Measurements from ENCODE around the gene COPS2. TPM values are rescaled to one million over a fixed set of nuclear protein-coding genes. Genes with fewer than 3 reads are reported as not detected.

Gene COPS2
- total RNA-seq, 6 experiments from 2014 or later = 23.1 to 38.9 (median 29.5) TPM

DNA sequence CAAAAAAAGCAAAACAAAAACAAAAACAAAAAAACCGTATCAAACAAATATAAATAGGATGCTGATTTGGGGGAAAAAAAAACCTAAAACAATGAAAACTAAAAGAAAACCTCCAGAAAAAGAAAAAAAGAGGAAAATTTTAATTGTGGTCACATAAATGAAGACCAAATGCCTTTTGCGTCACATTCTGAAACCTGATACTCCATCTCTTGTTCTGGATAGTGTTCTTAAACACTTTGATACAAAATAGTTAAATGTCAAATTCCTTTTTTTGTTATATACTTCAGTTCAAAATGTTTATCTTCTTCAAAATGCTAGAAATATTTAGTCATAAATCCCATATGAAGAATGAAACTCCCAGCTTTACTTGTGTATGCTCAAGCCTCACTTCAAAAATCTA lies 31.0 kb downstream of the COPS2 start:
- no peak overlapping the region for H3K4me3 ChIP-seq
- no peak for TF ChIP-seq POLR2A (IDR thresholded peaks at IDR 0.05)
- TF ChIP-seq, protein P1, sequence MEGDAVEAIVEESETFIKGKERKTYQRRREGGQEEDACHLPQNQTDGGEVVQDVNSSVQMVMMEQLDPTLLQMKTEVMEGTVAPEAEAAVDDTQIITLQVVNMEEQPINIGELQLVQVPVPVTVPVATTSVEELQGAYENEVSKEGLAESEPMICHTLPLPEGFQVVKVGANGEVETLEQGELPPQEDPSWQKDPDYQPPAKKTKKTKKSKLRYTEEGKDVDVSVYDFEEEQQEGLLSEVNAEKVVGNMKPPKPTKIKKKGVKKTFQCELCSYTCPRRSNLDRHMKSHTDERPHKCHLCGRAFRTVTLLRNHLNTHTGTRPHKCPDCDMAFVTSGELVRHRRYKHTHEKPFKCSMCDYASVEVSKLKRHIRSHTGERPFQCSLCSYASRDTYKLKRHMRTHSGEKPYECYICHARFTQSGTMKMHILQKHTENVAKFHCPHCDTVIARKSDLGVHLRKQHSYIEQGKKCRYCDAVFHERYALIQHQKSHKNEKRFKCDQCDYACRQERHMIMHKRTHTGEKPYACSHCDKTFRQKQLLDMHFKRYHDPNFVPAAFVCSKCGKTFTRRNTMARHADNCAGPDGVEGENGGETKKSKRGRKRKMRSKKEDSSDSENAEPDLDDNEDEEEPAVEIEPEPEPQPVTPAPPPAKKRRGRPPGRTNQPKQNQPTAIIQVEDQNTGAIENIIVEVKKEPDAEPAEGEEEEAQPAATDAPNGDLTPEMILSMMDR (IDR thresholded peaks at IDR 0.05) = no peak
- no peaks in the 10 kb centered on the region for H3K27me3 ChIP-seq
- no peak overlapping the region for H3K27ac ChIP-seq
- peaks cover 0 to 2% (median 0%) of the 10 kb centered on the region in 4 donors for H3K9me3 ChIP-seq
- ATAC-seq (no peak), DNase-seq (no peak)
- no peaks in the 10 kb centered on the region for H3K4me1 ChIP-seq
- 45% methylated on average over 2 of the region's 2 CpGs for WGBS (ENCODE audit: insufficient coverage, low coverage, low lambda C conversion rate, missing lambda C conversion rate)
- peaks cover 0 to 27% (median 9%) of the 10 kb centered on the region in 4 donors for H3K36me3 ChIP-seq
- intact Hi-C loops (cut with DNase I) = no loop called here

DNA sequence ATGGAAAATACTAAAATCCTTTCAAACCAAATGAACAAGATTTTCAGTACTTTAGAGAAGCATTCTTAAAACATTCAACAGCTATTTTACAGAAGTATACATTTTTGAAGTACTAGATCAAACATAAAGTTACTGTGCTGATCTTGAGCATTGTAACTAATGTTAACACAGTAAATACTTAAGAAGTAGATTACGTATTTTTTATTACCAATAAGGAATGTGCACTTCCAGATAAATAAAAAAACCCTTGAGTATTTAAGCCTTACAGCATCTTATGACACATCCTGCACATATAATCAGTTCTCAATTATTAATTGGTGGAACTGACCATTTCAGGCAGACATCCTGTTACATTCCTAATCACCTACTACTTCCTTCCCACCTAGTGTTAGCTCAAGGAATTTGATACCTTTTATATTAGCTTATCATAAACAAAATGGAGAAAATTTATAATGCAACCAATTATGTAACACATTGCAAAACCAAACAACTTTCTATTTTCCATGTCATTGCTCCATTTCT lies 32.8 kb downstream of the COPS2 start:
- no peak for ATAC-seq

DNA sequence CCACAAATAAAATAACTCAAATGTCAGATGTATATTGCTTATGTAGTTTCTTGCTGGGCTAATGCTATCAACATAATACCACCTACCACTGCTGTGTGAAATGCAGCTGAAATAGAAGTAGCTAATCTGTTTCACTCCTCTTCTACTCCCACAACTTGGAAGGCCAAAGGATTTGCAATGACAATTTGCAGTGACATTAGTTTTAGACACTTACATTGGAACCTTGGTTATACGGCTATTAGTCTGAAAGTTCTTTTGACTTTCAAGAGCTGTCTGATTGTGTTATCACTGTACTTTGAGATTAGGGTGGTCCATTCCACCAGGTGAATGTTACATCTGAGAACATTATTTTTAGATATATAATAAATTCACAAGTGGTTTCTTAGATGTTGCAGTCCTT lies 33.5 kb downstream of the COPS2 start:
- intact Hi-C loops (cut with DNase I) = no loop called here
- H3K4me1 ChIP-seq = no peaks in the 10 kb centered on the region
- no peak overlapping the region for H3K4me3 ChIP-seq
- TF ChIP-seq, protein P1 (IDR thresholded peaks at IDR 0.05) = no peak
- TF ChIP-seq POLR2A (IDR thresholded peaks at IDR 0.05) = no peak
- H3K9me3 ChIP-seq = no peaks in the 10 kb centered on the region
- H3K27me3 ChIP-seq = no peaks in the 10 kb centered on the region
- DNase-seq (no peak), ATAC-seq (no peak)
- H3K27ac ChIP-seq = no peak overlapping the region
- WGBS (ENCODE audit: insufficient coverage, low coverage, low lambda C conversion rate, missing lambda C conversion rate) = 100% methylated on average over 1 of the region's 1 CpG
- peaks cover 0 to 8% (median 1%) of the 10 kb centered on the region in 4 donors for H3K36me3 ChIP-seq

More for the DNA sequence above, 32.8 kb downstream of the COPS2 start:
- Histone ChIP-seq H3K9me3 (no peaks in the 10 kb centered on the region), H3K4me1 (no peaks in the 10 kb centered on the region), H3K4me3 (no peak overlapping the region), H3K27me3 (no peaks in the 10 kb centered on the region), H3K27ac (no peak overlapping the region), H3K36me3 (peaks cover 0 to 10% (median 4%) of the 10 kb centered on the region in 4 donors)
- intact Hi-C loops (cut with DNase I) = no loop called here
- TF ChIP-seq, protein P1 (IDR thresholded peaks at IDR 0.05) = no peak
- TF ChIP-seq POLR2A (IDR thresholded peaks at IDR 0.05) = no peak
- DNase-seq = no peak
- WGBS (ENCODE audit: insufficient coverage, low coverage, low lambda C conversion rate, missing lambda C conversion rate) = 70% methylated on average over 1 of the region's 1 CpG

- intact Hi-C loops (cut with DNase I) = no loop called here
- H3K9me3 ChIP-seq = no peaks in the 10 kb centered on the region
- DNase-seq (no peak), ATAC-seq (no peak)
- H3K4me3 ChIP-seq = no peak overlapping the region
- TF ChIP-seq POLR2A (IDR thresholded peaks at IDR 0.05) = no peak
- TF ChIP-seq, protein P1 (IDR thresholded peaks at IDR 0.05) = no peak
- no peaks in the 10 kb centered on the region for H3K36me3 ChIP-seq
- 76% methylated on average over 3 of the region's 4 CpGs for WGBS (ENCODE audit: insufficient coverage, low coverage, low lambda C conversion rate, missing lambda C conversion rate)
- H3K4me1 ChIP-seq = no peaks in the 10 kb centered on the region
- no peaks in the 10 kb centered on the region for H3K27me3 ChIP-seq
- no peak overlapping the region for H3K27ac ChIP-seq
Measured at GRCh38 chr15:49120832-49121231, 34.6 kb downstream of the COPS2 start.

Data from right lobe of liver (tissue), 6 donors.